Eye (tissue), 1 donor: ENCODE measurements around the gene GPATCH3.
"Not testable (repeated sequence)": the region's sequence is repeated elsewhere in the genome, so short reads cannot be mapped to it uniquely, and the experiment has no call there.

ENCODE experiments used
- DNase-seq: peaks from one replicate; pipeline ENCODE4 v3.0.0-alpha.2; 2015

Gene GPATCH3

GRCh38 chr1:26911399-26912146 is 11.3 kb upstream of the GPATCH3 start:
- DNase-seq = no peak

GRCh38 chr1:26910343-26911160 is 10.3 kb upstream of the GPATCH3 start:
- DNase-seq = no peak

- no peak for DNase-seq
Observed at GRCh38 chr1:26909951-26910342, 9.7 kb upstream of the GPATCH3 start.

- no peak for DNase-seq
Observed at GRCh38 chr1:26907071-26907917, 7.0 kb upstream of the GPATCH3 start.

- no peak for DNase-seq
Observed at GRCh38 chr1:26900815-26901511, 696 bp upstream of the GPATCH3 start.

GRCh38 chr1:26897351-26897750 is 2.9 kb downstream of the GPATCH3 start:
- no peak for DNase-seq

- DNase-seq = no peak
Observed at GRCh38 chr1:26894263-26894662, 6.0 kb downstream of the GPATCH3 start.

GRCh38 chr1:26890467-26890796 is 9.8 kb downstream of the GPATCH3 start:
- DNase-seq = no peak

GRCh38 chr1:26889551-26890466 is 10.5 kb downstream of the GPATCH3 start, which contains the start of gene GPN2:
Gene GPN2, minus strand, starts transcription at chr1:26890283. Its CDS starts 187 bp downstream, at chr1:26890096.
- peak; percentile 90 for DNase-seq

GRCh38 chr1:26888231-26888630 is 12.0 kb downstream of the GPATCH3 start:
- no peak for DNase-seq

GRCh38 chr1:26887125-26887524 is 13.1 kb downstream of the GPATCH3 start:
- peak; percentile 22 for DNase-seq

- no peak for DNase-seq
Observed at GRCh38 chr1:26882696-26883463, 17.4 kb downstream of the GPATCH3 start.

GRCh38 chr1:26881611-26882010 is 18.7 kb downstream of the GPATCH3 start:
- not testable (repeated sequence) for DNase-seq

GRCh38 chr1:26879793-26880192 is 20.5 kb downstream of the GPATCH3 start:
- DNase-seq = no peak

GRCh38 chr1:26877326-26877725 is 22.9 kb downstream of the GPATCH3 start:
- DNase-seq = no peak

- DNase-seq = no peak
Observed at GRCh38 chr1:26874896-26875295, 25.4 kb downstream of the GPATCH3 start.

- DNase-seq = not testable (repeated sequence)
Observed at GRCh38 chr1:26873097-26873496, 27.2 kb downstream of the GPATCH3 start.

- peak; percentile 98 for DNase-seq
Observed at GRCh38 chr1:26864610-26865480, 35.4 kb downstream of the GPATCH3 start.

- no peak for DNase-seq
Observed at GRCh38 chr1:26863685-26864077, 36.6 kb downstream of the GPATCH3 start.
